Neural progenitor cell (in vitro differentiated cells): ENCODE results near the gene ZP4.

Experiments used
- CTCF ChIP-seq: fragments of 200-600 bp; sonication (generic); IDR thresholded peaks from 2 replicates; pipeline ENCODE4 v1.5.1; 2017; ENCODE audit warnings: antibody characterized with exemption, mild to moderate bottlenecking
- EZH2phosphoT487 ChIP-seq: fragments of 200-600 bp; sonication (generic); IDR thresholded peaks from 2 replicates; pipeline ENCODE4 v1.6.1; 2017; ENCODE audit warnings: antibody characterized with exemption

- TF ChIP-seq CTCF: no peak
- no peak for TF ChIP-seq EZH2phosphoT487
These were observed 17.1 kb downstream of the ZP4 start for GRCh38 chr1:237873487-237874211.
